Spleen (tissue), 7 donors: Measurements from ENCODE around the gene MEIS1.

Experiments
- CTCF ChIP-seq, 11 experiments: fragments of 200-600 bp in 7 of 11; fragments of 450-650 bp in 4 of 11; sonication (generic) in 4 of 11; IDR thresholded peaks in 8 of 11; conservative IDR thresholded peaks in 3 of 11; 1 replicate in 7 of 11; 2 replicates in 4 of 11; pipeline versions ENCODE4 v1.4.0 to v1.8.0; 2016 to 2021; ENCODE audit warnings: antibody characterized with exemption in 11 of 11, inconsistent platforms in 4 of 11, mild to moderate bottlenecking in 1 of 11
- POLR2A ChIP-seq, 3 donors: fragments of 450-650 bp; IDR thresholded peaks; one replicate each; pipeline ENCODE4 v1.5.1; 2017; ENCODE audit warnings: antibody characterized with exemption in 3 of 3, mild to moderate bottlenecking in 1 of 3
- POLR2AphosphoS5 ChIP-seq, 3 donors: sonication (generic); formaldehyde crosslinking; IDR thresholded peaks; one replicate each; pipeline ENCODE4 v1.5.1; 2017; ENCODE audit warnings: antibody characterized with exemption in 3 of 3
- donor health status: DM: no; HTN: no; CAD: no; lungs with moderate emphysema.
- donor health status: DM: no; HTN: no; CAD: no.
- donor health status: DM: no; HTN: no; CAD: no.

GRCh38 chr2:66566726-66567399, 131.9 kb downstream of the MEIS1 start:
- TF ChIP-seq CTCF (IDR thresholded peaks at IDR 0.05 in 8 of 11, conservative IDR thresholded peaks at IDR 0.05 in 3 of 11): no peak
- no peak for TF ChIP-seq POLR2A (IDR thresholded peaks at IDR 0.05)
- no peak for TF ChIP-seq POLR2AphosphoS5 (IDR thresholded peaks at IDR 0.05)
